K562 (cell line): ENCODE results near the gene ZMYND19. TPM values are rescaled to one million over a fixed set of nuclear protein-coding genes. Genes with fewer than 3 reads are reported as not detected.
A peak's percentile ranks its signal among the peaks of the same experiment; 100 is the strongest.

Experiments
- CBX8 ChIP-seq: fragments of 200-600 bp; sonication (generic); IDR thresholded peaks from 2 replicates; pipeline ENCODE4 v1.6.1; 2012; ENCODE audit warnings: borderline replicate concordance, mixed run types, low read depth, mild to moderate bottlenecking, moderate library complexity, mixed read lengths, low read length, control low read depth, inconsistent platforms; ENCODE audit not compliant: poor library complexity, severe bottlenecking; ENCODE audit errors: extremely low read depth
- FOS ChIP-seq: IDR thresholded peaks from 3 replicates; pipeline ENCODE4 v1.6.1; 2011; ENCODE audit not compliant: insufficient read length; ENCODE audit errors: extremely low read depth
- FOSL1 ChIP-seq: fragments of 200-800 bp; sonication (Bioruptor generic); conservative IDR thresholded peaks from 2 replicates; pipeline ENCODE4 v1.6.1; 2016; ENCODE audit warnings: missing genetic modification characterization, missing compliant biosample characterization
- HEY1 ChIP-seq: fragments of 250-450 bp; sonication (Bioruptor Pico); IDR thresholded peaks from 2 replicates; pipeline ENCODE4 v1.5.0; 2020; ENCODE audit warnings: mild to moderate bottlenecking, moderate library complexity, borderline replicate concordance
- KDM5B ChIP-seq: fragments of 200-600 bp; sonication (generic); IDR thresholded peaks from 2 replicates; pipeline ENCODE4 v1.6.1; 2012; ENCODE audit warnings: low read depth, mild to moderate bottlenecking, moderate library complexity, low read length, control low read depth, inconsistent platforms; ENCODE audit not compliant: insufficient replicate concordance
- MEF2A ChIP-seq: IDR thresholded peaks from 2 replicates; pipeline ENCODE4 v1.6.1; 2011; ENCODE audit warnings: low read depth, mild to moderate bottlenecking, low read length, moderate library complexity; ENCODE audit not compliant: control insufficient read depth
- NFIC ChIP-seq: fragments of 450-650 bp; IDR thresholded peaks from 2 replicates; pipeline ENCODE4 v1.6.1; 2017; ENCODE audit warnings: mild to moderate bottlenecking, inconsistent platforms
- NR1H2 ChIP-seq: sonication (generic); formaldehyde crosslinking; IDR thresholded peaks from 2 replicates; pipeline ENCODE4 v1.4.0; 2020; ENCODE audit warnings: mild to moderate bottlenecking, missing genetic modification reagents
- NRF1 ChIP-seq, 2 experiments: fragments of 450-650 bp; IDR thresholded peaks in 1 of 2; conservative IDR thresholded peaks in 1 of 2; 2 replicates each; pipeline ENCODE4 v1.6.1; 2014; ENCODE audit warnings: mild to moderate bottlenecking in 2 of 2
- PRPF4 ChIP-seq: fragments of 200-400 bp; formaldehyde crosslinking; IDR thresholded peaks from one replicate; pipeline ENCODE4 v1.6.1; 2017; ENCODE audit warnings: low read length, low read depth, mild to moderate bottlenecking; ENCODE audit not compliant: insufficient read depth, poor library complexity, severe bottlenecking
- TFE3 ChIP-seq: fragments of 450-650 bp; formaldehyde crosslinking; IDR thresholded peaks from 2 replicates; pipeline ENCODE4 v1.4.0; 2020; ENCODE audit warnings: mild to moderate bottlenecking, mixed read lengths
- TGIF2 ChIP-seq: sonication (generic); formaldehyde crosslinking; IDR thresholded peaks from 2 replicates; pipeline ENCODE4 v1.8.1; 2022; ENCODE audit warnings: mild to moderate bottlenecking, missing genetic modification reagents, moderate library complexity
- ZBTB26 ChIP-seq: fragments of 450-650 bp; formaldehyde crosslinking; IDR thresholded peaks from 2 replicates; pipeline ENCODE4 v1.4.0; 2022; ENCODE audit warnings: missing genetic modification characterization
- ZNF134 ChIP-seq: fragments of 250-450 bp; sonication (Bioruptor Pico); conservative IDR thresholded peaks from 2 replicates; pipeline ENCODE4 v1.4.0; 2020
- ZNF41 ChIP-seq: fragments of 250-450 bp; sonication (Bioruptor Pico); conservative IDR thresholded peaks from 2 replicates; pipeline ENCODE4 v1.4.0; 2020; ENCODE audit warnings: mild to moderate bottlenecking
- polyA plus RNA-seq, 8 experiments: library from polyadenylated mRNA; depleted of rRNA in 4 of 8; stranded (reverse) in 5 of 8; unstranded in 3 of 8; fragments of >200 nt; fragmentation: Nextera tagmentation in 2 of 8; fragmentation: Illumina TruSeq in 1 of 8; extraction: Ambion mirVana in 2 of 8; extraction: Trizol in 1 of 8; gene quantifications; 2 replicates each; pipeline versions ENCODE4 v1.2.1 to v1.2.3, GENCODE V29; 2011 to 2014; ENCODE audit warnings: inconsistent platforms in 1 of 8, missing spikeins in 1 of 8
- total RNA-seq, 7 experiments: library from RNA; depleted of rRNA in 6 of 7; stranded (reverse); fragments of >200 nt in 6 of 7; fragmentation: Illumina TruSeq in 2 of 7; extraction: Trizol in 2 of 7; gene quantifications; 2 replicates each; pipeline versions ENCODE4 v1.2.1 to v1.2.3, GENCODE V29; 2011 to 2021; ENCODE audit warnings: low replicate concordance in 1 of 7

The ZMYND19 gene
- total and polyA plus RNA-seq, 9 of the 15 experiments (the other 6 are each of a cell fraction or from before 2014, with no cell fraction given) = 1.0 to 86.7 (median 44.0) TPM

DNA sequence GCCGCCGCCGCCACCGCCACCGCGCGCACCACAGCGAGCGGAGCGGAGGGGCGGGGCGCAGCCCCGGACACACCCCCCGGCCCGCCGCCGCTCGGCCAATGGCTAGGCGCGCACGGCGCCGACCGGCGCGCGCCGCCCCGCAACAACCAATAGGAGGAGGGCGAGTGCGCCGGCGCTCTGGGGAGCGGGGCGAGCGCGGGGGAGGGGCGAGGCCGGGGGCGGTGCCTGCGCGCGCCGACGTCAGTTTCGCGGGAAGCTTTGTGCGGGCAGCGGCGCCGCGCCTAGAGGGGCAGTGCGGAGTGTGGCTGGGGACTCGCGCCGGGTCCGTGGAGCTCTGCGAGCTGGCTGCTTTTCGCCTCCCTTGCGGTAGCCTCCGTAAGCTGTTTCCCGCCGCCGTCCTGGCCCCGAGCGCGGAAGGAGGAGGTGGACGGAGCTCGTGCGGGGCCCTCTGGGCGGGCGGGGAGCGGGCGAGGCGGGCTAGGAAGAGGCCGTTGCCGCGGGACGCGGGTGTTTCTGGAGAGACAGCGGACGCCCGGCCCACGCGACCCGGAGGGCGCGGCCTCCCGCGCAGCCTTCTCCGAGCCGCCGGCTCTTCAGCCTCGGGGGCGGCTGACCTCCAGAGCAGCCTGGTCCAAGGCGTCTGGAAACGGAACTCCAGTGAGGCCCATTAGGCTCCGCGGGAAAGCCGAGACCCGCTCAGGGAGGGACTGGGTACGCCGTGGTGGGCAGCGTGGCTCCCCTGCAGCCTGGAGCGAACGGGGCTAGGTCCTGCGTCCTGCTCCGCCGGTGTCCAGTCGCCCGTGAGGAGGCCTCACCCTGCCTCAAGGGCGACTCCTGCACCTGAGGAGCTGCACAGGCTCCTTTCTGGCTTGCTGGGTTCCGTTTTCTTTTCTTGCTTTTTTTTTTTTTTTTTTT is at the start of gene ZMYND19 (continued):
- TF ChIP-seq TFE3 (CRISPR knock-in tag) = no peak
- TF ChIP-seq NFIC = 0 out of 2 replicates have a peak, but pooled peaks have one; percentile 12
- TF ChIP-seq FOSL1 (tag) = no peak
- no peak for TF ChIP-seq MEF2A
- peak; percentile 61 for TF ChIP-seq FOS
- TF ChIP-seq ZNF134 (CRISPR knock-in tag) = no peak
- peak; percentile 36; the same call in 1 of the 2 replicates for TF ChIP-seq TGIF2 (CRISPR knock-in tag)
- no peak for TF ChIP-seq HEY1 (CRISPR knock-in tag)
- TF ChIP-seq ZNF41 (CRISPR knock-in tag) = no peak
- TF ChIP-seq PRPF4 = peak; percentile 23
- no peak for TF ChIP-seq NR1H2
- TF ChIP-seq NRF1 (conservative IDR thresholded peaks at IDR 0.05 in 1 of 2, IDR thresholded peaks at IDR 0.05 in 1 of 2) = peak; percentile 85 to 87
- TF ChIP-seq ZBTB26 = no peak
- TF ChIP-seq KDM5B = peak; percentile 46
- no peak for TF ChIP-seq CBX8
